Dermis blood vessel endothelial cell (primary cell): Measurements from ENCODE around the gene PAMR1. TPM values are rescaled to one million over a fixed set of nuclear protein-coding genes. Genes with fewer than 3 reads are reported as not detected.
"Not testable (repeated sequence)": the region's sequence is repeated elsewhere in the genome, so short reads cannot be mapped to it uniquely, and the experiment has no call there.

Source experiments
- DNase-seq: peaks from one replicate; pipeline ENCODE4 v3.0.0; 2010
- total RNA-seq: library from RNA; depleted of rRNA; stranded (reverse); fragments of >200 nt; gene quantifications from 2 replicates; pipeline ENCODE4 v1.2.3, GENCODE V29; 2014

PAMR1 gene
- total RNA-seq, 1 donor from 2014 or later = 0.68 TPM

GRCh38 chr11:35541621-35542375 lies 16.4 kb upstream of the PAMR1 start:
- no peak for DNase-seq

DNA sequence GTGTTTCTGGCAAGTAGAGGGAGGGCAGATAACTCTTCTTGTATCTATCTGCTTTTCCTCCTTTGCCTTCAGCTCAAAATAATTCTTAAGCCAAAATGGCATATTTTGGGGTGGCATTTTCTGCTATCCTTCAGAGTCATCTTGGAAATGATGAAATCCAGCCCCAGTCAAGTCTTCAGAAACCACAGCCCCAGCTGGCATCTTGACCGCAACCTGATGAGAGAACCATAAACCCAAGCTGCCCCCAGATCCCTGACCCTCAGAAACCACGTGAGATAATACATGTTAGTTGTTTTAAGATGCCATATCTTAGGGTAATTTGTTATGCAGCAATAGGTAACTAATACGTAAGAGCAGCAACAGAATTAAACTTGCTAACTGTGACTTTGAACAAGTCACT lies 15.1 kb upstream of the PAMR1 start:
- DNase-seq = no peak

DNA sequence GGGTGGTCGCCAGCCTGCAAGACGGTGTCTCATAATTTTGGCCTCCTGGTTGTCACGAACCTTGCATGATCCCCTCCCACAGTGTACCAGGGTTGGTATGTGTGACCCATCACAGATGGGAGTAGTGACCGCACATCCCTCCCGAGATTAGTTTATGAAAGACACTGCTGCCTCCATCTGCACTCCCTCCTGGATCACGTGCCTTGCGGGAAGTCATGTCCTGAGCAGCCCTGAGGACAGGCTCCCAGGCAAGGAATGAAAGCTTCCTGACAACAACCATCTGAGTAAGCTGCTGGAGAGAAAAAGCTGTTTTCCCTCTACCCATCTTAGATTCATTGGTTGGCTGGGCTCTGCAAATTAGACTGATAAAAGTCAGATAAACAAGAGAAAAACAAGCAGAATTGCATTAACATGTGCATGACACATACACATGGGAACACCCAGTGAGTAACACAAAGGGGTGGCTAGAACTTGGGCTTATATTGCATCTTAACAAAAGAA lies 14.4 kb upstream of the PAMR1 start:
- no peak for DNase-seq

DNA sequence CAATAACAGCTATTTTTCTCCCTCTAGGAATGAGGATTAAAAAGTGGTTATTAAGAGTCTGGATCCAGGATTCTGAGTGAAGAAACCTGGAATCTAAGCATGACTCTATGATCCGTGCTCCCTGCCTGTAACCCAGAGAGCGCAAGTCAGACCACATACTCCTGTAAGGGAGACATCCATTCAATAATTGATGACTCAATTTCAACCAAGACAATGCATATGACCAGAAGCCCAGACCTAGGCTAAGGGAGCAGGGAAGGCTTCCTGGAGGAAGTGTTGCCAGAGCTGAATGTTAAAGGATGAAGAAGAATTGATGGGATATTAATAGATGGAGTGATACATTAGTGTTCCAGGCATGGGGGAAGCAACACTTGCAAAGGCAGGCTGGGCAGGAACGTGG lies 13.8 kb upstream of the PAMR1 start:
- DNase-seq = no peak

DNA sequence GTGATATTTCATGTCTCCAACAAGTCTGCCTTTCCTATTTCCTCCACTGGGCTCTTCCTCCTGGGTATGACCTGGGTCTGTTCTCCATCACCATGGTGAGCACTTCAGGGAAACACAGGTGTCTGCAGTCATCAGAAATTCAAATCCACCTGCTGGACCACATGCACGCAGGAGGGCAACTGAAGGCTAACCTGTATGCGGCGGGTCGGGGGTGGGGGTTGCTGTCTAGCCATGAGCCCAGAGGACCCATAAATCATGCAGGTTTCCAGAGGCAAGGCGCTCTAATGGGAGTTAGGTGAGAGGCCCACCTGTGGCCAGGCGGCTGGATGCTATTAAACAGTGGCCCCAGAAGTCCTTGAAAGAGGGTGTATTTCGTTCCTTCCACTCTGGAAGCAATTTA lies 11.1 kb upstream of the PAMR1 start:
- DNase-seq = no peak

DNA sequence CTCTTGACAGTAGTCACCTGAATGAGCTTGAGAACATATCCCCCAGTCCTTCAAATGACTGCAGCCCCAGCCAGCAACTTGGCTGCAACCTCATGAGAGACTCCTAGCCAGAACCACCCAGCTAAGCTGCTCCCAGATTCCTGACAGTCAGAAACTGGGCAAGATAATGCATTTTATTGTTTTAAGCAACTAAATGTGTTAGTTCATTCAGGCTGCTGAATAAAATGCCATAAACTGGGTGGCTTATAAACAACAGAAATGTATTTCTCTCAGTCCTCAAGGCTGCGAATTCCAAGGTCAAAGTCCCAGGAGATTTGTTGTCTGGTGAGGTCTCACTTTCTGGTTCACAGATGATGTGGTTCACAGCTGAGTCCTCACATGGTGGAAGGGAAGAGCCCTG lies 5.8 kb upstream of the PAMR1 start:
- no peak for DNase-seq

DNA sequence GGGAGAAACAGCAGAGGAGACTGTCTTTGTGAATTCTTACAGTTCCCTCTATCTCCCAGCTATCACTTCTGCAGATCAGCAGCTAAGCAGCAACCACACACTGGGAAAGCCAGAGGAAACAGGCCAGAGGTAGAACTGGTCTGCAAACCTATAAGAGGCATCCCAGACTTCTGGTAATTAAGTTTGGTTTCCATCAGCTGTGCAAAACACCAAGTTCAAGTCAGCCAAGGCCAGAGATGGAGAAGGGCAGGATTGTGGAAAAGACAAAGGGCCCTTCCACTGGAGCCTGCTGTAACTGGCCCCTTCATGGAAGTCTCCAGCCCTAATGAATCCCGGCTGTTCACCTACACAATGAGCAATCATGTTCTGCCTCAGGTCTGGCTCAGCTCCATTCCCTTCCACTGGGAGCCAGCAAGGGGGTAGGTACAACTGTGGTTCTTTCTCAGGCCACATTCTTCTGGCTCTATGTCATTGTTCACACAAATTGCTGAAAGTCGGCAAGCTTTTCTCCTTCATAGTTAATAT lies 4.6 kb upstream of the PAMR1 start:
- no peak for DNase-seq

DNA sequence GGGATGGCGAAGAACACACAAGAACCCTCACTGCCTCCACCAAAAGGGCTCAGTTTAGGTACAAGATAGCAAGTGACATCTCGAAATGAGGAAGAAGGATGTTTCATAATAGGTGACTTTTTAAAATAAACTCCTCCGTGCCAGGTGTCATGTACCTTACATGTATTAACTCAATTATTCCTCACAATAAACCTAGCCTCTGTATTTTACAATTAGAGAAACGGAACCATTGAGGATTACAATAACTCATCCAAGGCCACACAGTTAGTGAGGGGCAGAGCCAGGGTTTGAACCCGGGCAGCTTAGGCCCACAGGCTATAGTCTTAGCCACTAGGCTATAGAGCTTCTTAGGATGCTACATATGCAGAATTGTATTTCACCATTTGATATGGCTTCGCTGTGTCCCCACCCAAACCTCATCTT lies 965 bp upstream of the PAMR1 start:
- no peak for DNase-seq

DNA sequence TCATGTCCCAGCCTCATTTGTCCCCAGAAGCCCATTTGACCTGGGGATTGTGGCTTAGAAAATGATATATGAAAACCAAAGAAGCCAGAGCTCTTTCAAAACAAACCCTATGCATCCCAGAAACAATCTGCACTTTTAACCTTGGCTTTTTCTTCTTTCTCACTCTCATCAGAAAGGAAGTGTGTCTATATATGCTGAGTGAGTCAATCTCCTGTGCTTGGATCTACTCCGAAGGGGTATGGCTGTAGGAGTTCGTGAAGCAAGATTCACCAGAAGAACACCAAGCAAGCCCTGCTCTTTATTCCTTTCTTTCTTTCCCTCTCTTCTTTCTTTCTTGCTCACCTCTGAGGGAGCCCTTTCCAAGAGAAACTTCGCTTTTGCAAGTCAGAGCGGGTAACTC lies 636 bp downstream of the PAMR1 start:
- no peak for DNase-seq

DNA sequence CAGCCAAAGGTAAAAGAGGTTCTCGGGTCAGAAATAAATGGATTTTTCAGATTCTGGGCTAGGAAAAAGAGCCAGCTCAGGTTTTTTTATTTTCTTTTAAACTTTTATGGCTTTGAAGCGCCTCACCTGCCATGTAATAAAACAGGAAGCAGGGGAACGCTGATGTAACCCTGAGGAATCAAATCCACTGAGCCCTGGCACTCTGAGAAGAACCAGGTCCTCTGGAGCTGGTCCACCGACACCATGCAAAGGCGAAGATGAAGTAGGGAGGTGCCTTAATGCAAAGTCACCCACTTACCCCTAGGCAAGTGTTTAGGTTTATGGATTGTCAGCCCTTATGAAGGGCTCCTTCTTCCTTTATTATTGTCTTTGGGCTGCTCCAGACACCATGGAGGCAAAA lies 1.6 kb downstream of the PAMR1 start:
- DNase-seq = no peak

- no peak for DNase-seq
Measured at GRCh38 chr11:35523331-35523768, 2.1 kb downstream of the PAMR1 start.

DNA sequence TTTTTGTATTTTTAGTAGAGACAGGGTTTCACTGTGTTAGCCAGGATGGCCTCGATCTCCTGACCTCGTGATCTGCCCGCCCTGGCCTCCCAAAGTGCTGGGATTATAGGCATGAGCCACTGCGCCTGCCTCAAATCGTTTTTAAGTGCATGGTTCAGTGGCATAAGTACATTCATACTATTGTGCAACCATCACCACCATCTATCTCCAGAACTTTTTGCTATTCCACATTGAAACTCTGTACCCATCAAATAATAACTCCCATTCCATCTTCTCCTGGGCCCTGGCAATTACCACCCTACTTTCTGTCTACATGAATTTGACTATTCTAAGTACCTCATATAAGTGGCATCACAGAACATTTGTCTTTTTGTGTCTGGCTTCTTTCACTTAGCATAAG lies 3.3 kb downstream of the PAMR1 start:
- DNase-seq = not testable (repeated sequence)

DNA sequence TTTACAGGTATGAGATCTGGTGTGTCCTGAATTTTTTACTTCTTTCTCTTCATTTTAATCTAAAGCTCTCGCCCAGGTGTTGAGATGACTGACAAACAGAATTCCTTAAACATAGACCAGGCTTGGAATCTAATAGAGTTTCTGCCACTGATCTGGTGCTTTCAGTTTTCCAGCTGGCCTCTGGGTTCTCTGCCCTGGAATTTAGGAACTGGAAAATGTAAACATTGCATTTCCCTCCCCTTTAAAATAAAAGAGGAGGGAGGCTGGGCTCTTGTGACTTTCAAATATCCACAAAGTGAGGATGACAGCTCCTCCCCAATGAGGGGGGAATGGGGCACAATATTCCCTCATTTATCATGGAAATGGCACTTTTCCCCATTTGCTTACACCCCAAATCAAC lies 5.0 kb downstream of the PAMR1 start:
- DNase-seq = no peak

GRCh38 chr11:35518766-35519165 lies 6.7 kb downstream of the PAMR1 start:
- no peak for DNase-seq

DNA sequence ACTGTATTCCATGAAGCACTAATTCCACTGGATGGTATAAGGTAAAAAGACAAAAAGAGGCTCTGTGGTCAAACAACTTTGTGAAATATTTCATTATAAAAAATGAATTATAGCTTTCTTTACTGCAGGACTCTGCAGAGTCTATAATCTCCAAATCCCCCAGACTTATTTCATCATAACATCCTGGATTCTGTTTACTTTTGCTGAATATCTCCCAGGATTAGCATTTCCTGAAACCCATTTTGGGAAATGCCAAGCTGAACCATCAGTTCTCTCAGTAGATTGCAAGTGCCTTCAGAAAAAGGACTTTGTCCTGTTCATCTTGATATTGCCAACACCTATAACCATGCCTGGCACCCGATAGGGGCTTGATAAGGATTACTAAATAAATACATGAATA lies 7.9 kb downstream of the PAMR1 start:
- no peak for DNase-seq

DNA sequence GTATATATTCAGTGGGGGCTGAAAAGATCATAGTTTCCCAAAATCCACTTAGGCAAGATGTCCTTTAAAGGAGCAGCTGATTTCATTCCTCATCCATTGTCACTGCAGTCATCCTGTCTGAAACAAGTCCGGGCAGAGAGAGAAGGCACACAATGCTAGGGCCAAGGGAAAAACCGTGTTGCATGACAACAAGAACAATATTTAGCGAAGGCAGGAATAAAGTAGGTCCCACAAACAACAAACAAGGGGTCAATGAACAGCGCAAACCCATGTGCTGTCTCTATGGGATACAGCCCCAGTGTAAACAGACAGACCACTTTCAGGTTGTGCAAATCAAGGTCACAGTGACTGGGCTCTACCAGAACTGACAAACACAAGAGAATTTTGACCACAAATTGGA lies 9.0 kb downstream of the PAMR1 start:
- no peak for DNase-seq

- no peak for DNase-seq
Measured at GRCh38 chr11:35515224-35515623, 10.2 kb downstream of the PAMR1 start.

DNA sequence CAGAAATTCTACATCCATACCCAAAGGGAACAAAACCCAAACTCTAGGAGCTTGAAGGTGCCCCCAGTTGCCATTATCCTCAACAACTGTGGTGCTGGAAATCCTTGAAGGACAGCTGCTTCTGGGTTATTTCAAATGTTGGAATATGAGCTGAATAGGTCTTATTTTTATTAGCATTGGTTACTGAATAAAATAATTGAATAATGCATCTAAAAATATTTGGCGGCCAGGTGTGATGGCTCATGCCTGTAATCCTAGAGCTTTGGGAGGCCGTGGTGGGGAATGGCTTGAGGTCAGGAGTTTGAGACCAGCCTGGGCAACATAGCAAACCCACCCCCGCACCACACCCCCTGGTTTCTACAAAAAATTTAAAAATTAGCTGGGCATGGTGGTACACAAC lies 10.9 kb downstream of the PAMR1 start:
- no peak for DNase-seq

- DNase-seq = no peak
Measured at GRCh38 chr11:35511666-35512065, 13.8 kb downstream of the PAMR1 start.

DNA sequence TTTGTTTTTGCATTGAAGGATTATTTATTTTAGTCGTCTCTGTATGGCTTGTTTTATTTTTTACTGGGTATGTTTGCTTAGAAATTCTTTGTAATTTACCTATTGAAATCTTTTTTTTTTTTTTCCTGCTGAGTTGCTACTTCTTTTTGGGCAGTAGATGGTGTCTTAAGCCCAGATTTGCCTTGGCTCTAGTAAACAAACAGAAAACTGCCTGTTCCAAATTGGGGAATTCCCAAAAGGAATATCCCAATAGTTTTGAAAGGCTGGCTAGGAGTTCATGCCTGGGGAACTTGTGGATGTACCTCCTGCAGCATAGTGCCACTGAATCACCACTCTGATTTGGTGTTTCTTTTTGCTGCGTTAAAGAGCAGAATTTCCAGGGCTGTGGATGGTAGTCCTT lies 17.7 kb downstream of the PAMR1 start:
- no peak for DNase-seq

DNA sequence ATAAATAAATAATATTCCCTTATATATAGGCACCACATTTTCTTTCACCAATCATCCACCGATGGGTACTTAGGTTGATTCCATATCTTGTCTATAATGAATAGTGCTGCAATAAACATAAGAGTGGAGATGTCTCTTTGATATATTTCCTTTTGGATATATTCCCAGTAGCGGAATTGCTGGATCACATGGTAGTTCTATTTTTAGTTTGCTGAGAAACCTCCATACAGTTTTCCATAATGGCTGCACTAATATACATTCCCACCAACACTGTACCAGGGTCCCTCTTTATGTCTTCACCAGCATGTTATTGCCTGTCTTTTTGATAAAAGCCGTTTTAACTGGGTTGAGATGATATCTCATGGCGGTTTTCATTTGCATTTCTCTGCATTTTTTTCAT lies 23.6 kb downstream of the PAMR1 start:
- no peak for DNase-seq

- DNase-seq = no peak
Measured at GRCh38 chr11:35500744-35501143, 24.7 kb downstream of the PAMR1 start.

DNA sequence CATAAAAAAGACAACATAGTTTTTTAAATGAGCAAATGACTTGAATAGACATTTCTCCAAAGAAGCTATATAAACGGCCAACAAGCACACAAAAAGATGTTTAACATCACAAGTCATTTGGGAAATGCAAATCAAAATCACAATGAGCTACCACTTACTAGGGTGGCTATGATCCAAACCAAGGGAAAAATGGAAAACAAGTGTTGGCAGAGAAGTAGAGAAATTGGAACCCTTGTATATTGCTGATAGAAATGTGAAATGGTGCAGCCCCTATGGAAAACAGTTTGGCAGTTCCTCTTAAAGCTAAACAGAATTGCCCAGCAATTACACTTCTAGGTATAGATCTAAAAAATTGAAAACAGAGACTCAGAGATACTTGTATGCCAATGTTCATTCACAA lies 29.0 kb downstream of the PAMR1 start:
- DNase-seq = no peak

- DNase-seq = no peak
Measured at GRCh38 chr11:35494957-35495490, 30.4 kb downstream of the PAMR1 start.
